ENCODE measurements around the gene THADA.

DNA sequence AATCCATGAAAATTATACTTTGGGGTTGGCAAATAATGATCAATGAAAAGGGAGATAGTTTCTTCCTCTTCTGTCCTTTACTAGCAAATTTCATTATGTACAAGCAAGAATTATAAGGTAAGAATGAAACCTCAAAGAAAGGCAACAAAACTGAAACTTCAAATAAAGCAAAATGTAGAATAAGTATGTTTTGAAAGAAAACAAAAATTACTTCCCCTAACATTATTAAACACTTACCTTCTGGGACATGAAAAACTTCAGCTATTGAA is 29.4 kb downstream of the THADA start:
- TF ChIP-seq, protein P1, sequence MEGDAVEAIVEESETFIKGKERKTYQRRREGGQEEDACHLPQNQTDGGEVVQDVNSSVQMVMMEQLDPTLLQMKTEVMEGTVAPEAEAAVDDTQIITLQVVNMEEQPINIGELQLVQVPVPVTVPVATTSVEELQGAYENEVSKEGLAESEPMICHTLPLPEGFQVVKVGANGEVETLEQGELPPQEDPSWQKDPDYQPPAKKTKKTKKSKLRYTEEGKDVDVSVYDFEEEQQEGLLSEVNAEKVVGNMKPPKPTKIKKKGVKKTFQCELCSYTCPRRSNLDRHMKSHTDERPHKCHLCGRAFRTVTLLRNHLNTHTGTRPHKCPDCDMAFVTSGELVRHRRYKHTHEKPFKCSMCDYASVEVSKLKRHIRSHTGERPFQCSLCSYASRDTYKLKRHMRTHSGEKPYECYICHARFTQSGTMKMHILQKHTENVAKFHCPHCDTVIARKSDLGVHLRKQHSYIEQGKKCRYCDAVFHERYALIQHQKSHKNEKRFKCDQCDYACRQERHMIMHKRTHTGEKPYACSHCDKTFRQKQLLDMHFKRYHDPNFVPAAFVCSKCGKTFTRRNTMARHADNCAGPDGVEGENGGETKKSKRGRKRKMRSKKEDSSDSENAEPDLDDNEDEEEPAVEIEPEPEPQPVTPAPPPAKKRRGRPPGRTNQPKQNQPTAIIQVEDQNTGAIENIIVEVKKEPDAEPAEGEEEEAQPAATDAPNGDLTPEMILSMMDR (IDR thresholded peaks at IDR 0.05; ENCODE audit: poor library complexity): no peak
- TF ChIP-seq EZH2phosphoT487 (IDR thresholded peaks at IDR 0.05; ENCODE audit: low read depth, severe bottlenecking, unreplicated experiment): no peak

All from hepatocyte (in vitro differentiated cells).